Measurements from ENCODE around the gene HERC4. TPM values are rescaled to one million over a fixed set of nuclear protein-coding genes. Genes with fewer than 3 reads are reported as not detected.

Gene HERC4
- total RNA-seq, 3 donors from 2014 or later (not counting 1 experiment from before 2014, with no cell fraction given), result 78.4 to 104 (median 83.9) TPM

DNA sequence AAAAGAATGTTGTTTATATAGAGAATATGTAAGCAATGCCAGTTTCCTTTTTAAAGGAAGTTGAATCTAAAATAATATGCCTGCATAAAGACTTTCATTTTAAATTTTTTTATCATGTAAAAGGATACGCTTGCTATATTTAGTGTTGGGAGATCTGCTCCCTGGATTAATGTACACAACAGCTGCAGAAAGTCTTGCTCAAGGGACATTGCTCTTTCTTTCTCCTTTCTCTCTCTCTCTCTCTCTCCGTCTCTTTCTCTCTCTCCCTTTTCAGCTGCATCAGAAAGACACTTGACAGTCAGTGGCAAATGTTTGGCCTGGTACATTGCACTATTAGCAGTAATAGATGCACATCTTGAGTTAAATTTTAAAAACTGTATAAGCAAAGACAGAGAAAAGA lies 34.9 kb upstream of the HERC4 start:
- H3K27me3 Mint-ChIP-seq (ENCODE audit: low read depth in 2 of 2), result peaks cover 5 to 14% of the 10 kb centered on the region in 2 donors
- H3K4me3 Mint-ChIP-seq, result no peak overlapping the region
- H3K4me3 ChIP-seq (ENCODE audit: low read length), result no peak overlapping the region
- DNase-seq, result no peak
- H3K36me3 Mint-ChIP-seq, result no peaks in the 10 kb centered on the region
- H3K9me3 Mint-ChIP-seq, result no peaks in the 10 kb centered on the region
- no peaks in the 10 kb centered on the region for H3K27me3 ChIP-seq (ENCODE audit: control insufficient read depth, insufficient read depth, low read length)
- 100% methylated on average over 2 of the region's 2 CpGs for WGBS (ENCODE audit: insufficient coverage)
- no peaks in the 10 kb centered on the region for H3K9me3 ChIP-seq (ENCODE audit: control insufficient read depth, insufficient read depth, low read length)
- intact Hi-C loops (cut with micrococcal nuclease), result no loop called here
- no peaks in the 10 kb centered on the region for H3K4me1 ChIP-seq (ENCODE audit: control insufficient read depth, insufficient read depth, low read length)
- H3K27ac Mint-ChIP-seq, result no peak overlapping the region
- no peak overlapping the region for H3K27ac ChIP-seq (ENCODE audit: low read length)
- TF ChIP-seq, protein P1, sequence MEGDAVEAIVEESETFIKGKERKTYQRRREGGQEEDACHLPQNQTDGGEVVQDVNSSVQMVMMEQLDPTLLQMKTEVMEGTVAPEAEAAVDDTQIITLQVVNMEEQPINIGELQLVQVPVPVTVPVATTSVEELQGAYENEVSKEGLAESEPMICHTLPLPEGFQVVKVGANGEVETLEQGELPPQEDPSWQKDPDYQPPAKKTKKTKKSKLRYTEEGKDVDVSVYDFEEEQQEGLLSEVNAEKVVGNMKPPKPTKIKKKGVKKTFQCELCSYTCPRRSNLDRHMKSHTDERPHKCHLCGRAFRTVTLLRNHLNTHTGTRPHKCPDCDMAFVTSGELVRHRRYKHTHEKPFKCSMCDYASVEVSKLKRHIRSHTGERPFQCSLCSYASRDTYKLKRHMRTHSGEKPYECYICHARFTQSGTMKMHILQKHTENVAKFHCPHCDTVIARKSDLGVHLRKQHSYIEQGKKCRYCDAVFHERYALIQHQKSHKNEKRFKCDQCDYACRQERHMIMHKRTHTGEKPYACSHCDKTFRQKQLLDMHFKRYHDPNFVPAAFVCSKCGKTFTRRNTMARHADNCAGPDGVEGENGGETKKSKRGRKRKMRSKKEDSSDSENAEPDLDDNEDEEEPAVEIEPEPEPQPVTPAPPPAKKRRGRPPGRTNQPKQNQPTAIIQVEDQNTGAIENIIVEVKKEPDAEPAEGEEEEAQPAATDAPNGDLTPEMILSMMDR (IDR thresholded peaks at IDR 0.05), result no peak
- no peak for ATAC-seq
- no peaks in the 10 kb centered on the region for H3K36me3 ChIP-seq (ENCODE audit: control insufficient read depth, insufficient read depth, low read length)
- H3K4me1 Mint-ChIP-seq, result no peaks in the 10 kb centered on the region

DNA sequence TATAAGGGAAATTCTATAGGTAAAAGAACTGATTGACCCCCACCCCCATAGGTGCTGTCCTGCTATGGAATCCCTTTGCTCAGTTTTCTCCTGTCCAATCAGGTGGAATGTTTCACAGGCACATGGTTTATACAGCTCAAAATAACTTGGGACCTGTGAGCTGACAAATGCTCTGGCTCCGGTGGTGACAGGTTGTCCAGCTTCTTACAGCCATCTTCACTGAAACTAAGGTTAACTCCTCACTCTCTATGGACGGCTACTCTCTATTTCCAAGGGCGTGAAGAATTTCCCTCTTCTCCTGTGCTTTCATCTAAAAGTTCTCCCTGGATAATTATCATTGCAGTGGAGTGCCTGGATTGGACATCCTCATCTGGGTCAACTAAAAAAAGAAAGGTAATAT lies 34.2 kb upstream of the HERC4 start, which contains the start of gene MYPN:
TSS of gene MYPN (plus strand) at position 158 of the 400 bp plus-strand sequence. CDS start 11,951 bp downstream, outside the sequence.
- TF ChIP-seq, protein P1 (IDR thresholded peaks at IDR 0.05), result no peak
- H3K9me3 Mint-ChIP-seq, result no peaks in the 10 kb centered on the region
- H3K9me3 ChIP-seq (ENCODE audit: control insufficient read depth, insufficient read depth, low read length), result no peaks in the 10 kb centered on the region
- H3K27me3 ChIP-seq (ENCODE audit: control insufficient read depth, insufficient read depth, low read length), result peaks cover 1% of the 10 kb centered on the region
- no peaks in the 10 kb centered on the region for H3K4me1 ChIP-seq (ENCODE audit: control insufficient read depth, insufficient read depth, low read length)
- no peaks in the 10 kb centered on the region for H3K4me1 Mint-ChIP-seq
- H3K4me3 ChIP-seq (ENCODE audit: low read length), result no peak within 1 kb of the TSS
- DNase-seq (no peak), ATAC-seq (no peak)
- 83% methylated on average over 3 of the region's 3 CpGs for WGBS (ENCODE audit: insufficient coverage)
- peaks cover 5 to 14% of the 10 kb centered on the region in 2 donors for H3K27me3 Mint-ChIP-seq (ENCODE audit: low read depth in 2 of 2)
- no peak within 1 kb of the TSS for H3K27ac ChIP-seq (ENCODE audit: low read length)
- no peaks in the 10 kb centered on the region for H3K36me3 Mint-ChIP-seq
- intact Hi-C loops (cut with micrococcal nuclease), result no loop called here
- no peaks in the 10 kb centered on the region for H3K36me3 ChIP-seq (ENCODE audit: control insufficient read depth, insufficient read depth, low read length)
- no peak within 1 kb of the TSS for H3K27ac Mint-ChIP-seq
- no peak within 1 kb of the TSS for H3K4me3 Mint-ChIP-seq

DNA sequence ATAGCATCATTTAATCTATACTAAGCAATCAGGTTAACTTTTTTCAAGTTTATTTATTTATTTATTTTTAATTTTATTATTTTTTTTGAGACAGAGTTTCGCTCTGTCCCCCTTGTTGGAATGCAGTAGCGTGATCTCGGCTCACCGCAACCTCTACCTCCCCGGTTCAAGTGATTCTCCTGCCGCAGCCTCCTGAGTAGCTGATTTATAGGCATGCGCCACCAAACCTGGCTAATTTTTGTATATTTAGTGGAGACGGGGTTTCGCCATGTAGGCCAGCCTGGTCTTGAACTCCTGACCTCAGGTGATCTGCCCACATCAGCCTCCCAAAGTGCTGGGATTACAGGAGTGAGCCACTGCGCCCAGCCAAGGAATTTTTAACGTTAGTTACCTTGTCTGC lies 33.6 kb upstream of the HERC4 start:
- no peaks in the 10 kb centered on the region for H3K4me1 ChIP-seq (ENCODE audit: control insufficient read depth, insufficient read depth, low read length)
- no peaks in the 10 kb centered on the region for H3K36me3 ChIP-seq (ENCODE audit: control insufficient read depth, insufficient read depth, low read length)
- intact Hi-C loops (cut with micrococcal nuclease), result no loop called here
- ATAC-seq (no peak), DNase-seq (no peak)
- TF ChIP-seq, protein P1 (IDR thresholded peaks at IDR 0.05), result no peak
- Mint-ChIP-seq H3K27me3 (ENCODE audit: low read depth in 2 of 2) (peaks cover 5 to 14% of the 10 kb centered on the region in 2 donors), H3K4me3 (no peak overlapping the region), H3K36me3 (no peaks in the 10 kb centered on the region), H3K9me3 (no peaks in the 10 kb centered on the region), H3K27ac (no peak overlapping the region), H3K4me1 (no peaks in the 10 kb centered on the region)
- H3K27ac ChIP-seq (ENCODE audit: low read length), result no peak overlapping the region
- WGBS (ENCODE audit: insufficient coverage), result 97% methylated on average over 11 of the region's 11 CpGs
- no peak overlapping the region for H3K4me3 ChIP-seq (ENCODE audit: low read length)
- H3K9me3 ChIP-seq (ENCODE audit: control insufficient read depth, insufficient read depth, low read length), result no peaks in the 10 kb centered on the region
- H3K27me3 ChIP-seq (ENCODE audit: control insufficient read depth, insufficient read depth, low read length), result peaks cover 3% of the 10 kb centered on the region

DNA sequence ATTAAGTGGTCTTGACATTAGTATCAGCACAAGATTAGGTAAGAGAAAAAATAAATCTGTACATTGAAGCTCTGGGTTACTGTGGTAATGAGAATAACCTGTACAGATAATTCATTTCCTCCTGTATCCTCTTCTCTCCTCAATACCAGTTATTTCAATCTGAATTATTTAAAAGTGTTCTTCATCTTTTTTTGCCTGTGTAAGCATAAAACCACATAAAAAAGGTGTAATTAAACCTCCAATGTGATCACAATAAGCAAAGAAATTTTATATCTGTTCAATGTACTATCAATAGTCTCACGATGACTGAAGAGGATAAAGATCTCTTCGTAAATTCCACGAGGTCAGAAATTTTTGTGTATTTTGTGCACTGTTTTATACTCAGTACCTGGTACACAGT lies 33.0 kb upstream of the HERC4 start:
- TF ChIP-seq, protein P1 (IDR thresholded peaks at IDR 0.05), result no peak
- DNase-seq, result no peak
- intact Hi-C loops (cut with micrococcal nuclease), result no loop called here
- H3K27ac Mint-ChIP-seq, result no peak overlapping the region
- peaks cover 5 to 19% of the 10 kb centered on the region in 2 donors for H3K27me3 Mint-ChIP-seq (ENCODE audit: low read depth in 2 of 2)
- peaks cover 3% of the 10 kb centered on the region for H3K27me3 ChIP-seq (ENCODE audit: control insufficient read depth, insufficient read depth, low read length)
- no peaks in the 10 kb centered on the region for H3K9me3 ChIP-seq (ENCODE audit: control insufficient read depth, insufficient read depth, low read length)
- WGBS (ENCODE audit: insufficient coverage), result 100% methylated on average over 3 of the region's 3 CpGs
- H3K27ac ChIP-seq (ENCODE audit: low read length), result no peak overlapping the region
- no peak overlapping the region for H3K4me3 Mint-ChIP-seq
- no peaks in the 10 kb centered on the region for H3K9me3 Mint-ChIP-seq
- H3K4me3 ChIP-seq (ENCODE audit: low read length), result no peak overlapping the region
- no peak for ATAC-seq
- H3K36me3 ChIP-seq (ENCODE audit: control insufficient read depth, insufficient read depth, low read length), result no peaks in the 10 kb centered on the region
- no peaks in the 10 kb centered on the region for H3K4me1 ChIP-seq (ENCODE audit: control insufficient read depth, insufficient read depth, low read length)
- H3K36me3 Mint-ChIP-seq, result no peaks in the 10 kb centered on the region
- no peaks in the 10 kb centered on the region for H3K4me1 Mint-ChIP-seq

Data from natural killer cell (primary cell).